ENCODE results near the gene ZNF787.

GRCh38 chr19:56106397-56106849 lies 14.7 kb downstream of the ZNF787 start:
- TF ChIP-seq CTCF (IDR thresholded peaks at IDR 0.05; ENCODE audit: borderline replicate concordance, extremely low read depth, low read length, poor library complexity, severe bottlenecking) (no peak), EZH2 (IDR thresholded peaks at IDR 0.05; ENCODE audit: borderline replicate concordance, low read depth, low read length, severe bottlenecking) (no peak)
